ENCODE data around the gene PCDHGB5. TPM values are rescaled to one million over a fixed set of nuclear protein-coding genes. Genes with fewer than 3 reads are reported as not detected.
"Not testable (repeated sequence)": the region's sequence is repeated elsewhere in the genome, so short reads cannot be mapped to it uniquely, and the experiment has no call there.

PCDHGB5 gene
- total and polyA plus RNA-seq, 5 donors from 2014 or later, result 0.17 to 0.27 TPM; not detected in 3

- peaks cover 0 to 46% (median 11%) of the 10 kb centered on the region in 7 donors for H3K9me3 Mint-ChIP-seq
- H3K9me3 ChIP-seq (ENCODE audit: control insufficient read depth in 2 of 2, low read length in 2 of 2), result peaks cover 30 to 50% of the 10 kb centered on the region in 2 experiments
- H3K27ac Mint-ChIP-seq, result no peak overlapping the region
- no peak overlapping the region for H3K4me3 Mint-ChIP-seq
- H3K4me3 ChIP-seq (ENCODE audit: low read depth, low read length), result no peak overlapping the region
- H3K36me3 Mint-ChIP-seq, result peaks cover 4% of the 10 kb centered on the region
- peaks cover 0 to 15% (median 2%) of the 10 kb centered on the region in 4 donors for H3K4me1 Mint-ChIP-seq
- peaks cover 48% of the 10 kb centered on the region for H3K27me3 Mint-ChIP-seq
- H3K27me3 ChIP-seq (ENCODE audit: control insufficient read depth, insufficient read depth, low read length), result peaks cover 37% of the 10 kb centered on the region
- DNase-seq, result no peak
- no peak for ATAC-seq (ENCODE audit: low read depth in 2 of 2)
- H3K27ac ChIP-seq (ENCODE audit: insufficient read depth, low read length, poor library complexity, severe bottlenecking), result no peak overlapping the region
- no peaks in the 10 kb centered on the region for H3K36me3 ChIP-seq (ENCODE audit: control insufficient read depth, insufficient read depth, low read length)
- peaks cover 8% of the 10 kb centered on the region for H3K4me1 ChIP-seq (ENCODE audit: control insufficient read depth, insufficient read depth, low read length, poor library complexity, severe bottlenecking)
Observed at GRCh38 chr5:141371572-141372475, 25.9 kb upstream of the PCDHGB5 start.

GRCh38 chr5:141373673-141374317 lies 24.0 kb upstream of the PCDHGB5 start, which contains the start of gene PCDHGA6:
PCDHGA6 (plus strand) TSS chr5:141373891; CDS start chr5:141374084, 193 bp downstream.
- peaks cover 0 to 56% (median 11%) of the 10 kb centered on the region in 7 donors for H3K9me3 Mint-ChIP-seq
- H3K4me3 ChIP-seq (ENCODE audit: low read depth, low read length), result peak within 1 kb of the TSS; percentile 43
- peaks cover 28 to 58% of the 10 kb centered on the region in 2 experiments for H3K9me3 ChIP-seq (ENCODE audit: control insufficient read depth in 2 of 2, low read length in 2 of 2)
- peaks cover 4% of the 10 kb centered on the region for H3K36me3 Mint-ChIP-seq
- ATAC-seq (ENCODE audit: low read depth in 2 of 2) (no peak), DNase-seq (peak in 1 of 3 donors; percentile 19)
- peaks cover 49% of the 10 kb centered on the region for H3K27me3 Mint-ChIP-seq
- H3K27ac Mint-ChIP-seq, result no peak within 1 kb of the TSS
- peak within 1 kb of the TSS in 3 of 4 donors; percentile 5 to 75 (median 36) for H3K4me3 Mint-ChIP-seq
- H3K27me3 ChIP-seq (ENCODE audit: control insufficient read depth, insufficient read depth, low read length), result peaks cover 39% of the 10 kb centered on the region
- H3K36me3 ChIP-seq (ENCODE audit: control insufficient read depth, insufficient read depth, low read length), result no peaks in the 10 kb centered on the region
- H3K4me1 Mint-ChIP-seq, result peaks cover 0 to 15% (median 2%) of the 10 kb centered on the region in 4 donors
- H3K27ac ChIP-seq (ENCODE audit: insufficient read depth, low read length, poor library complexity, severe bottlenecking), result no peak within 1 kb of the TSS
- peaks cover 8% of the 10 kb centered on the region for H3K4me1 ChIP-seq (ENCODE audit: control insufficient read depth, insufficient read depth, low read length, poor library complexity, severe bottlenecking)

GRCh38 chr5:141374627-141375026 lies 23.1 kb upstream of the PCDHGB5 start:
- no peak for DNase-seq
- Mint-ChIP-seq H3K36me3 (peaks cover 4% of the 10 kb centered on the region), H3K27ac (no peak overlapping the region), H3K27me3 (peaks cover 52% of the 10 kb centered on the region), H3K4me3 (no peak overlapping the region), H3K9me3 (peaks cover 0 to 60% (median 11%) of the 10 kb centered on the region in 7 donors), H3K4me1 (peaks cover 0 to 14% (median 2%) of the 10 kb centered on the region in 4 donors)
- H3K4me3 ChIP-seq (ENCODE audit: low read depth, low read length), result no peak overlapping the region
- H3K27me3 ChIP-seq (ENCODE audit: control insufficient read depth, insufficient read depth, low read length), result peaks cover 34% of the 10 kb centered on the region
- H3K9me3 ChIP-seq (ENCODE audit: control insufficient read depth in 2 of 2, low read length in 2 of 2), result peaks cover 28 to 58% of the 10 kb centered on the region in 2 experiments
- H3K4me1 ChIP-seq (ENCODE audit: control insufficient read depth, insufficient read depth, low read length, poor library complexity, severe bottlenecking), result peaks cover 8% of the 10 kb centered on the region
- no peaks in the 10 kb centered on the region for H3K36me3 ChIP-seq (ENCODE audit: control insufficient read depth, insufficient read depth, low read length)
- no peak for ATAC-seq (ENCODE audit: low read depth in 2 of 2)
- H3K27ac ChIP-seq (ENCODE audit: insufficient read depth, low read length, poor library complexity, severe bottlenecking), result no peak overlapping the region

DNA sequence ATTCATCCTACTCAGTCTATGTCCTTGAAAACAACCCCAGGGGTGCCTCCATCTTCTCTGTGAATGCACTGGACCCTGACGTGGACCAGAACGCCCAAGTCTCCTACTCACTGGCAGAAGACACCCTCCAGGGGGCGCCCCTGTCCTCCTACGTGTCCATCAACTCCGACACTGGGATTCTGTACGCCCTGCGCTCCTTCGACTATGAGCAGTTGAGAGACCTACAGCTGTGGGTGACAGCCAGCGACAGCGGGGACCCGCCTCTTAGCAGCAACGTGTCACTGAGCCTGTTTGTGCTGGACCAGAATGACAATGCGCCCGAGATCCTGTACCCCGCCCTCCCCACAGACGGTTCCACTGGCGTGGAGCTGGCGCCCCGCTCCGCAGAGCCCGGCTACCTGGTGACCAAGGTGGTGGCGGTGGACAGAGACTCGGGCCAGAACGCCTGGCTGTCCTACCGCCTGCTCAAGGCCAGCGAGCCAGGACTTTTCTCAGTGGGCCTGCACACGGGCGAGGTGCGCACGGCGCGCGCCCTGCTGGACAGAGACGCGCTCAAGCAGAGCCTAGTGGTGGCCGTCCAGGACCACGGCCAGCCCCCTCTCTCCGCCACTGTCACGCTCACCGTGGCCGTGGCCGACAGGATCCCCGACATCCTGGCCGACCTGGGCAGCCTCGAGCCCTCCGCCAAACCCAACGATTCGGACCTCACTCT lies 22.1 kb upstream of the PCDHGB5 start:
- Mint-ChIP-seq H3K27me3 (peaks cover 46% of the 10 kb centered on the region), H3K9me3 (peaks cover 0 to 56% (median 7%) of the 10 kb centered on the region in 7 donors)
- not testable (repeated sequence) for DNase-seq; H3K4me3 ChIP-seq (ENCODE audit: low read depth, low read length); ATAC-seq (ENCODE audit: low read depth in 2 of 2); H3K27ac Mint-ChIP-seq; H3K4me1 Mint-ChIP-seq; H3K36me3 ChIP-seq (ENCODE audit: control insufficient read depth, insufficient read depth, low read length); H3K4me1 ChIP-seq (ENCODE audit: control insufficient read depth, insufficient read depth, low read length, poor library complexity, severe bottlenecking); H3K27ac ChIP-seq (ENCODE audit: insufficient read depth, low read length, poor library complexity, severe bottlenecking); H3K4me3 Mint-ChIP-seq; H3K36me3 Mint-ChIP-seq
- peaks cover 33% of the 10 kb centered on the region for H3K27me3 ChIP-seq (ENCODE audit: control insufficient read depth, insufficient read depth, low read length)
- peaks cover 28 to 51% of the 10 kb centered on the region in 2 experiments for H3K9me3 ChIP-seq (ENCODE audit: control insufficient read depth in 2 of 2, low read length in 2 of 2)

GRCh38 chr5:141382469-141383294 lies 15.1 kb upstream of the PCDHGB5 start, which contains the start of gene PCDHGA7:
PCDHGA7 (plus strand) TSS chr5:141382742; CDS start chr5:141382900, 158 bp downstream.
- Histone ChIP-seq H3K36me3 (ENCODE audit: control insufficient read depth, insufficient read depth, low read length) (no peaks in the 10 kb centered on the region), H3K4me1 (ENCODE audit: control insufficient read depth, insufficient read depth, low read length, poor library complexity, severe bottlenecking) (no peaks in the 10 kb centered on the region), H3K9me3 (ENCODE audit: control insufficient read depth in 2 of 2, low read length in 2 of 2) (peaks cover 16 to 29% of the 10 kb centered on the region in 2 experiments), H3K4me3 (ENCODE audit: low read depth, low read length) (no peak within 1 kb of the TSS), H3K27ac (ENCODE audit: insufficient read depth, low read length, poor library complexity, severe bottlenecking) (no peak within 1 kb of the TSS), H3K27me3 (ENCODE audit: control insufficient read depth, insufficient read depth, low read length) (peaks cover 40% of the 10 kb centered on the region)
- Mint-ChIP-seq H3K27me3 (peaks cover 66% of the 10 kb centered on the region), H3K27ac (no peak within 1 kb of the TSS), H3K4me3 (peak within 1 kb of the TSS in 3 of 4 donors; percentile 56 to 62 (median 61)), H3K9me3 (peaks cover 0 to 47% (median 17%) of the 10 kb centered on the region in 7 donors), H3K36me3 (no peaks in the 10 kb centered on the region), H3K4me1 (peaks cover 0 to 2% (median 0%) of the 10 kb centered on the region in 4 donors)
- DNase-seq (no peak), ATAC-seq (ENCODE audit: low read depth in 2 of 2) (no peak)

- peaks cover 0 to 49% (median 17%) of the 10 kb centered on the region in 7 donors for H3K9me3 Mint-ChIP-seq
- peaks cover 60% of the 10 kb centered on the region for H3K27me3 Mint-ChIP-seq
- no peaks in the 10 kb centered on the region for H3K36me3 Mint-ChIP-seq
- no peak overlapping the region for H3K27ac Mint-ChIP-seq
- Histone ChIP-seq H3K36me3 (ENCODE audit: control insufficient read depth, insufficient read depth, low read length) (no peaks in the 10 kb centered on the region), H3K4me3 (ENCODE audit: low read depth, low read length) (no peak overlapping the region), H3K4me1 (ENCODE audit: control insufficient read depth, insufficient read depth, low read length, poor library complexity, severe bottlenecking) (no peaks in the 10 kb centered on the region), H3K27me3 (ENCODE audit: control insufficient read depth, insufficient read depth, low read length) (peaks cover 42% of the 10 kb centered on the region), H3K27ac (ENCODE audit: insufficient read depth, low read length, poor library complexity, severe bottlenecking) (no peak overlapping the region), H3K9me3 (ENCODE audit: control insufficient read depth in 2 of 2, low read length in 2 of 2) (peaks cover 18 to 30% of the 10 kb centered on the region in 2 experiments)
- H3K4me1 Mint-ChIP-seq, result peaks cover 0 to 2% (median 0%) of the 10 kb centered on the region in 4 donors
- ATAC-seq (ENCODE audit: low read depth in 2 of 2) (no peak), DNase-seq (no peak)
- no peak overlapping the region for H3K4me3 Mint-ChIP-seq
Observed at GRCh38 chr5:141383345-141383744, 14.4 kb upstream of the PCDHGB5 start.
